Heart left ventricle (tissue), 13 donors: ENCODE data around the gene EHMT1.

Source experiments
- CTCF ChIP-seq, 12 donors: fragments of 200-600 bp; sonication (generic) in 4 of 12; IDR thresholded peaks; one replicate each; pipeline versions ENCODE4 v1.5.0 to v1.8.0; 2018 to 2022; ENCODE audit warnings: antibody characterized with exemption in 12 of 12, mild to moderate bottlenecking in 5 of 12
- POLR2A ChIP-seq, 2 donors: fragments of 450-650 bp; IDR thresholded peaks; one replicate each; pipeline ENCODE4 v1.6.1; 2017; ENCODE audit warnings: antibody characterized with exemption in 2 of 2, mild to moderate bottlenecking in 2 of 2, moderate library complexity in 2 of 2
- donor health status: ischemic (EF 13 %, LVEDD 7.1; RV severe dilation, severe dysfunction).
- donor health status: DM: no; HTN: yes; CAD: no.
- donor health status: DM: no; HTN: no; CAD: no.
- donor health status: ischemic (EF 25% LVEDD 6.9; RV normal size, moderate dysfunction).
- donor health status: ischemic (EF 25% LVEDD 5.7; RV mildly dilated, moderate dysfunction).
- donor health status: ischemic (EF 35%, LVEDD 5.7; RV mildly dilated, moderate dysfunction).
- donor health status: nonischemic (EF 11% LVEDD 7.7; RV severe dilation, severe dysfunction).
- donor health status: DM: yes; HTN: yes; CAD: no.
- donor health status: PGD.
- donor health status: ischemic (EF 29% LVEDD 5.4; RV normal size, mild dysfunction).
- donor health status: nonischemic (EF 23%, LVEDD 6.1; RV moderate dilation, normal function).

GRCh38 chr9:137876781-137877386, 258.1 kb downstream of the EHMT1 start:
- TF ChIP-seq CTCF (IDR thresholded peaks at IDR 0.05) (no peak), POLR2A (IDR thresholded peaks at IDR 0.05) (no peak)
